ENCODE measurements around the gene CEP43. TPM values are rescaled to one million over a fixed set of nuclear protein-coding genes. Genes with fewer than 3 reads are reported as not detected.

Gene CEP43
- total and polyA plus RNA-seq, 10 of the 15 experiments (the other 5 are each of a cell fraction or from before 2014, with no cell fraction given), result 7.7 to 49.9 (median 24.6) TPM

- TF ChIP-seq REST (IDR thresholded peaks at IDR 0.05; ENCODE audit: low read depth, low read length) (0 out of 2 replicates have a peak, but pooled peaks have one; percentile 13), ATF2 (IDR thresholded peaks at IDR 0.05; ENCODE audit: low read length) (no peak), TBL1XR1 (IDR thresholded peaks at IDR 0.05; ENCODE audit: low read depth, low read length) (no peak), CBFB (IDR thresholded peaks at IDR 0.05; ENCODE audit: low read depth) (no peak), ZNF687 (IDR thresholded peaks at IDR 0.05) (no peak), CHD4 (IDR thresholded peaks at IDR 0.05) (no peak), CREM (IDR thresholded peaks at IDR 0.05; ENCODE audit: low read depth) (no peak), WRNIP1 (IDR thresholded peaks at IDR 0.05; ENCODE audit: borderline replicate concordance, low read depth, low read length) (no peak), TAF1 (IDR thresholded peaks at IDR 0.05; ENCODE audit: borderline replicate concordance, low read depth, low read length) (0 out of 2 replicates have a peak, but pooled peaks have one; percentile 36), SMC3 (IDR thresholded peaks at IDR 0.05; ENCODE audit: borderline replicate concordance, low read length) (0 out of 2 replicates have a peak, but pooled peaks have one; percentile 18), NKRF (conservative IDR thresholded peaks at IDR 0.05) (peak; percentile 100), TARDBP (IDR thresholded peaks at IDR 0.05; ENCODE audit: borderline replicate concordance) (no peak), CHD2 (IDR thresholded peaks at IDR 0.05; ENCODE audit: borderline replicate concordance, low read depth, low read length) (no peak), NR2C2 (IDR thresholded peaks at IDR 0.05; ENCODE audit: borderline replicate concordance, control insufficient read depth, insufficient read length, low read depth) (no peak)
Observed at GRCh38 chr6:166998256-166999144, 697 bp upstream of the CEP43 start (continued).
